HG02798 (cell line): ENCODE results near the gene TRMT112.
A peak's percentile ranks its signal among the peaks of the same experiment; 100 is the strongest.
"Not testable (repeated sequence)": the region's sequence is repeated elsewhere in the genome, so short reads cannot be mapped to it uniquely, and the experiment has no call there.

Source experiments
- ATAC-seq: cut with Tn5 transposase; IDR thresholded peaks from one replicate; pipeline ENCODE4 v1.9.1; 2021; ENCODE audit warnings: mild to moderate bottlenecking; ENCODE audit not compliant: unreplicated experiment, poor library complexity

TRMT112 gene

GRCh38 chr11:64334764-64335735, 17.7 kb upstream of the TRMT112 start:
- peak; percentile 67 for ATAC-seq

- no peak for ATAC-seq
Observed at GRCh38 chr11:64333556-64333955, 16.2 kb upstream of the TRMT112 start.

GRCh38 chr11:64331569-64332371, 14.4 kb upstream of the TRMT112 start:
- peak; percentile 62 for ATAC-seq

- ATAC-seq = no peak
Observed at GRCh38 chr11:64330888-64331287, 13.5 kb upstream of the TRMT112 start.

GRCh38 chr11:64327993-64328392, 10.6 kb upstream of the TRMT112 start:
- no peak for ATAC-seq

GRCh38 chr11:64327375-64327774, 10.0 kb upstream of the TRMT112 start:
- ATAC-seq = no peak

GRCh38 chr11:64324692-64325469, 7.5 kb upstream of the TRMT112 start:
- no peak for ATAC-seq

- not testable (repeated sequence) for ATAC-seq
Observed at GRCh38 chr11:64323984-64324383, 6.6 kb upstream of the TRMT112 start.

GRCh38 chr11:64323373-64323772, 6.0 kb upstream of the TRMT112 start:
- no peak for ATAC-seq

- no peak for ATAC-seq
Observed at GRCh38 chr11:64322925-64323260, 5.5 kb upstream of the TRMT112 start.

- ATAC-seq = no peak
Observed at GRCh38 chr11:64321533-64321932, 4.2 kb upstream of the TRMT112 start.

GRCh38 chr11:64321026-64321425, 3.7 kb upstream of the TRMT112 start:
- ATAC-seq = no peak

- ATAC-seq = no peak
Observed at GRCh38 chr11:64320556-64320955, 3.2 kb upstream of the TRMT112 start.

GRCh38 chr11:64318766-64319761, 1.7 kb upstream of the TRMT112 start:
- no peak for ATAC-seq

GRCh38 chr11:64317961-64318765, 804 bp upstream of the TRMT112 start, which contains the start of gene PRDX5:
Gene PRDX5 (plus strand): TSS chr11:64318121. CDS start chr11:64318216, 95 bp downstream.
- peak; percentile 84 for ATAC-seq

- ATAC-seq = no peak
Observed at GRCh38 chr11:64316672-64317324, 561 bp downstream of the TRMT112 start.

GRCh38 chr11:64315667-64316526, 1.5 kb downstream of the TRMT112 start:
- not testable (repeated sequence) for ATAC-seq
